Measurements from ENCODE around the gene ZNF609.
"Not testable (repeated sequence)": the region's sequence is repeated elsewhere in the genome, so short reads cannot be mapped to it uniquely, and the experiment has no call there.

The ZNF609 gene

GRCh38 chr15:64642875-64643274, 182.5 kb downstream of the ZNF609 start:
- Histone ChIP-seq H3K27me3 (replicated peaks; ENCODE audit: control insufficient read depth, insufficient read depth, low read length) (no peaks in the 10 kb centered on the region), H3K9ac (ENCODE audit: low read length) (no peak overlapping the region), H3K4me3 (ENCODE audit: low read length) (no peak overlapping the region), H3K9me3 (ENCODE audit: control insufficient read depth, low read length) (no peaks in the 10 kb centered on the region), H3K36me3 (ENCODE audit: control insufficient read depth, insufficient read depth, low read length, severe bottlenecking) (no peaks in the 10 kb centered on the region), H3K4me1 (ENCODE audit: control insufficient read depth, insufficient read depth, low read length) (no peaks in the 10 kb centered on the region)
- no peak for DNase-seq (ENCODE audit: low read depth)

GRCh38 chr15:64643685-64644084, 183.3 kb downstream of the ZNF609 start:
- DNase-seq (ENCODE audit: low read depth), result no peak
- H3K36me3 ChIP-seq (ENCODE audit: control insufficient read depth, insufficient read depth, low read length, severe bottlenecking), result no peaks in the 10 kb centered on the region
- H3K4me3 ChIP-seq (ENCODE audit: low read length), result no peak overlapping the region
- no peaks in the 10 kb centered on the region for H3K9me3 ChIP-seq (ENCODE audit: control insufficient read depth, low read length)
- H3K9ac ChIP-seq (ENCODE audit: low read length), result no peak overlapping the region
- H3K4me1 ChIP-seq (ENCODE audit: control insufficient read depth, insufficient read depth, low read length), result no peaks in the 10 kb centered on the region
- H3K27me3 ChIP-seq (replicated peaks; ENCODE audit: control insufficient read depth, insufficient read depth, low read length), result no peaks in the 10 kb centered on the region

GRCh38 chr15:64644811-64645210, 184.4 kb downstream of the ZNF609 start:
- not testable (repeated sequence) for H3K9me3 ChIP-seq (ENCODE audit: control insufficient read depth, low read length); DNase-seq (ENCODE audit: low read depth); H3K9ac ChIP-seq (ENCODE audit: low read length); H3K36me3 ChIP-seq (ENCODE audit: control insufficient read depth, insufficient read depth, low read length, severe bottlenecking); H3K4me1 ChIP-seq (ENCODE audit: control insufficient read depth, insufficient read depth, low read length); H3K4me3 ChIP-seq (ENCODE audit: low read length); H3K27me3 ChIP-seq (replicated peaks; ENCODE audit: control insufficient read depth, insufficient read depth, low read length)

DNA sequence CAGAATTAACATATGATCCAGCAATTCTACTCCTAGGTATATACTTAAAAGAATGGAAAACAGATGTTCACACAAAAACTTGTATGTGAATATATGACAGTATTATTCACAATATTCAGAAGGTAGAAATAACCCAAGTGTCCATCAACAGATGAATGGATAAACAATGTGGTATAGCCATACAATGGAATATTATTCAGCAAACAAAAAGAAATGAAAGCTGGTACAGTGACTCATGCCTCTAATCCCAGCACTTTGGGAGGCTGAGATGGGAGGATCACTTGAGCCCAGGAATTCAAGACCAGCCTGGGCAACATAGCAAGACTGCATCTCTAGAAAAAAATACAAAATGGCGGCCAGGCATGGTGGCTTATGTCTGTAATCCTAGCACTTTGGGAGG, 185.6 kb downstream of the ZNF609 start:
- Histone ChIP-seq H3K9me3 (ENCODE audit: control insufficient read depth, low read length) (no peaks in the 10 kb centered on the region), H3K36me3 (ENCODE audit: control insufficient read depth, insufficient read depth, low read length, severe bottlenecking) (no peaks in the 10 kb centered on the region), H3K27me3 (replicated peaks; ENCODE audit: control insufficient read depth, insufficient read depth, low read length) (no peaks in the 10 kb centered on the region), H3K4me1 (ENCODE audit: control insufficient read depth, insufficient read depth, low read length) (no peaks in the 10 kb centered on the region), H3K9ac (ENCODE audit: low read length) (no peak overlapping the region), H3K4me3 (ENCODE audit: low read length) (no peak overlapping the region)
- no peak for DNase-seq (ENCODE audit: low read depth)

GRCh38 chr15:64647367-64647766, 187.0 kb downstream of the ZNF609 start:
- DNase-seq (ENCODE audit: low read depth), result no peak

GRCh38 chr15:64650552-64650951, 190.2 kb downstream of the ZNF609 start:
- Histone ChIP-seq H3K4me3 (ENCODE audit: low read length) (no peak overlapping the region), H3K9ac (ENCODE audit: low read length) (no peak overlapping the region), H3K36me3 (ENCODE audit: control insufficient read depth, insufficient read depth, low read length, severe bottlenecking) (no peaks in the 10 kb centered on the region), H3K9me3 (ENCODE audit: control insufficient read depth, low read length) (no peaks in the 10 kb centered on the region), H3K4me1 (ENCODE audit: control insufficient read depth, insufficient read depth, low read length) (no peaks in the 10 kb centered on the region), H3K27me3 (replicated peaks; ENCODE audit: control insufficient read depth, insufficient read depth, low read length) (no peaks in the 10 kb centered on the region)
- no peak for DNase-seq (ENCODE audit: low read depth)

More at GRCh38 chr15:64647367-64647766, 187.0 kb downstream of the ZNF609 start:
- Histone ChIP-seq H3K4me3 (ENCODE audit: low read length) (no peak overlapping the region), H3K9me3 (ENCODE audit: control insufficient read depth, low read length) (no peaks in the 10 kb centered on the region), H3K4me1 (ENCODE audit: control insufficient read depth, insufficient read depth, low read length) (no peaks in the 10 kb centered on the region), H3K27me3 (replicated peaks; ENCODE audit: control insufficient read depth, insufficient read depth, low read length) (no peaks in the 10 kb centered on the region), H3K9ac (ENCODE audit: low read length) (no peak overlapping the region), H3K36me3 (ENCODE audit: control insufficient read depth, insufficient read depth, low read length, severe bottlenecking) (no peaks in the 10 kb centered on the region)

DNA sequence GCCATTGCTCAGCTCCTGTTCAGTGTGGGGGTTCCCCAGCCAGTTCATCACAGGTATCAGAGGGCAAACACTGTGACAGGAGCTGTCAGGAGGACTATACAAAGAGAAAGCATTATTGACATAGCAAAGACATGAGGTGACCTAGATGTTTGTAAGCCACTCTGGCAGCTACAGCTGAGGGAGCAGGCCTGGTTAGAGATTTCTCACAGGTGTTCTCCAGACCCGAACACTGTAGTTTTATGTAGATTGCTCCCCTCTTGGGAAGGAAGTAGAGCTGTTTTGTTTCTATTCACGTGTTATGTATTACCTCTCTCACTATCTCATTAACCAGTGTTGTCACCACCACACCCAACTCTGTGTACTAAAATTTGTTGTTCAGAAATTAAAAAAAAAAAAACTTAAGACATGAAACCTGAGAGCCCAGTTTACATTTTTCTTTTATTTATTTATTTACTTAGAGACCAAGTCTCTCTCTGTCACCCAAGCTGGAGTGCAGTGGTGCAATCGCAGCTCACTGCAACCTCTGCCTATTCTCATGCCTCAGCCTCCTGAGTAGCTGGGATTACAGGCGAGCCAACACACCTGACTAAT, 191.3 kb downstream of the ZNF609 start:
- H3K27me3 ChIP-seq (replicated peaks; ENCODE audit: control insufficient read depth, insufficient read depth, low read length), result no peaks in the 10 kb centered on the region
- DNase-seq (ENCODE audit: low read depth), result peak; percentile 45

GRCh38 chr15:64653757-64654156, 193.4 kb downstream of the ZNF609 start:
- DNase-seq (ENCODE audit: low read depth), result peak; percentile 53
- H3K9ac ChIP-seq (ENCODE audit: low read length), result no peak overlapping the region

More for the DNA sequence above, 191.3 kb downstream of the ZNF609 start:
- no peaks in the 10 kb centered on the region for H3K9me3 ChIP-seq (ENCODE audit: control insufficient read depth, low read length)
- H3K4me1 ChIP-seq (ENCODE audit: control insufficient read depth, insufficient read depth, low read length), result no peaks in the 10 kb centered on the region
- H3K4me3 ChIP-seq (ENCODE audit: low read length), result no peak overlapping the region
- H3K36me3 ChIP-seq (ENCODE audit: control insufficient read depth, insufficient read depth, low read length, severe bottlenecking), result no peaks in the 10 kb centered on the region
- H3K9ac ChIP-seq (ENCODE audit: low read length), result no peak overlapping the region

GRCh38 chr15:64656508-64656907, 196.1 kb downstream of the ZNF609 start:
- DNase-seq (ENCODE audit: low read depth), result no peak
- Histone ChIP-seq H3K9me3 (ENCODE audit: control insufficient read depth, low read length) (no peaks in the 10 kb centered on the region), H3K9ac (ENCODE audit: low read length) (no peak overlapping the region), H3K36me3 (ENCODE audit: control insufficient read depth, insufficient read depth, low read length, severe bottlenecking) (no peaks in the 10 kb centered on the region), H3K4me1 (ENCODE audit: control insufficient read depth, insufficient read depth, low read length) (no peaks in the 10 kb centered on the region), H3K27me3 (replicated peaks; ENCODE audit: control insufficient read depth, insufficient read depth, low read length) (no peaks in the 10 kb centered on the region), H3K4me3 (ENCODE audit: low read length) (no peak overlapping the region)

More at GRCh38 chr15:64653757-64654156, 193.4 kb downstream of the ZNF609 start:
- H3K36me3 ChIP-seq (ENCODE audit: control insufficient read depth, insufficient read depth, low read length, severe bottlenecking), result no peaks in the 10 kb centered on the region
- no peaks in the 10 kb centered on the region for H3K27me3 ChIP-seq (replicated peaks; ENCODE audit: control insufficient read depth, insufficient read depth, low read length)
- H3K4me1 ChIP-seq (ENCODE audit: control insufficient read depth, insufficient read depth, low read length), result no peaks in the 10 kb centered on the region
- H3K4me3 ChIP-seq (ENCODE audit: low read length), result no peak overlapping the region
- no peaks in the 10 kb centered on the region for H3K9me3 ChIP-seq (ENCODE audit: control insufficient read depth, low read length)

DNA sequence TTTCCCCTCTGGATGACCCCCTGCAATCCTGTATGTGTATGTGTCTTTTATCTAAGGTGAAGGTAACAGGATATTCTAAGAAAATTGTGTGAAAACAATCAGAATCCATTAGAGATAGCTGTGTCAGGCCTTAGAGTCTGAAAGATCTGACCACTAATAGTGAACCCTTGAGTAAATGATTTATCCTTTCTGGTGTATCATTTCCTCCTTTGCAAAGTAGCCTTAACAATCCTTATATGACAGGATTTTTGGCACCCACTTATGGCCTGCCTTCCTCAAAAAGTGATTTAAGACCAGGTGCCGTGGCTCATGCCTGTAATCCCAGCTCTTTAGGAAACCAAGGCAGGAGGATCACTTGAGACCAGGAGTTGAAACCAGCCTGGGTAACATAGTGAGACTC, 204.8 kb downstream of the ZNF609 start:
- H3K4me1 ChIP-seq (ENCODE audit: control insufficient read depth, insufficient read depth, low read length), result peaks cover 10% of the 10 kb centered on the region
- no peaks in the 10 kb centered on the region for H3K9me3 ChIP-seq (ENCODE audit: control insufficient read depth, low read length)
- no peak overlapping the region for H3K4me3 ChIP-seq (ENCODE audit: low read length)
- no peak overlapping the region for H3K9ac ChIP-seq (ENCODE audit: low read length)
- no peaks in the 10 kb centered on the region for H3K27me3 ChIP-seq (replicated peaks; ENCODE audit: control insufficient read depth, insufficient read depth, low read length)
- peaks cover 2% of the 10 kb centered on the region for H3K36me3 ChIP-seq (ENCODE audit: control insufficient read depth, insufficient read depth, low read length, severe bottlenecking)
- DNase-seq (ENCODE audit: low read depth), result no peak

DNA sequence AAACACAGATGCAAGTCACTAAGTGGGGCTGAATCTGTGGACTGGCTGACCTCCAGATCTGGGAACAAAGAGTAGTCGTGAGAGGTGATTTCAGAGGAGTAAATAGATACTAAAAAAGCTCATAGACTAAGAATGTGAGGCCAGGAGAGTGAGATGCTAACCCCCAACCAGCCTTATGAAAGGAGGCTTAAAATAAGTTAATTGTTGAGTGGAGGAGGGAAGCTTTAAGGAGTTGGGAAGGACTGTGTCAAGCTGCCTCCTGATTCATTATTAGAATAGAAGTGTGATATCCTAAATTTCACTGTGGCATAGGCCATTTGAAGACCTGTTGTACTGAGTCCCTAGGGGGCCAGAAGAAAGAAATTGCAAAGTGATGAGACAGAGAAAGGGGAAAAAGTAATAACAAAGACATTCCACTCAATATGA, 207.4 kb downstream of the ZNF609 start:
- Histone ChIP-seq H3K27me3 (replicated peaks; ENCODE audit: control insufficient read depth, insufficient read depth, low read length) (no peaks in the 10 kb centered on the region), H3K9me3 (ENCODE audit: control insufficient read depth, low read length) (no peaks in the 10 kb centered on the region), H3K4me3 (ENCODE audit: low read length) (no peak overlapping the region), H3K4me1 (ENCODE audit: control insufficient read depth, insufficient read depth, low read length) (peaks cover 10% of the 10 kb centered on the region), H3K9ac (ENCODE audit: low read length) (no peak overlapping the region), H3K36me3 (ENCODE audit: control insufficient read depth, insufficient read depth, low read length, severe bottlenecking) (peaks cover 4% of the 10 kb centered on the region)
- peak; percentile 7 for DNase-seq (ENCODE audit: low read depth)

DNA sequence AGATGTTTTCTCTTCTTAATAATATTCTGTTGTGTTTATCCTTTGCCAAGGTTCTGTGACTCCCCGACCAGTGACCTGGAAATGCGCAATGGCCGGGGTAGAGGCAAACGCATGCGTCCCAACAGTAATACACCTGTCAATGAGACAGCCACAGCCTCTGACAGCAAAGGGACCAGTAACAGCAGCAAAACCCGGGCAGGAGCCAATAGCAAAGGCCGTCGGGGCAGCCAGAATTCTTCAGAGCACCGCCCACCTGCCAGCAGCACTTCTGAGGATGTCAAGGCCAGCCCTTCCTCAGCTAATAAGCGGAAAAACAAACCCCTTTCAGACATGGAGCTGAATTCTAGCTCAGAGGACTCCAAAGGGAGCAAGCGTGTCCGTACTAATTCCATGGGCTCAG, 213.5 kb downstream of the ZNF609 start:
- Histone ChIP-seq H3K4me3 (ENCODE audit: low read length) (no peak overlapping the region), H3K9me3 (ENCODE audit: control insufficient read depth, low read length) (no peaks in the 10 kb centered on the region), H3K27me3 (replicated peaks; ENCODE audit: control insufficient read depth, insufficient read depth, low read length) (no peaks in the 10 kb centered on the region), H3K4me1 (ENCODE audit: control insufficient read depth, insufficient read depth, low read length) (no peaks in the 10 kb centered on the region), H3K36me3 (ENCODE audit: control insufficient read depth, insufficient read depth, low read length, severe bottlenecking) (peaks cover 37% of the 10 kb centered on the region), H3K9ac (ENCODE audit: low read length) (no peak overlapping the region)
- no peak for DNase-seq (ENCODE audit: low read depth)
